ENCODE data around the gene EPHB6. TPM values are rescaled to one million over a fixed set of nuclear protein-coding genes. Genes with fewer than 3 reads are reported as not detected.

The EPHB6 gene
- total RNA-seq, 1 experiment from 2014 or later, result 45.9 TPM

GRCh38 chr7:142894985-142895593 lies 40.2 kb downstream of the EPHB6 start:
- DNase-seq (ENCODE audit: low spot score), result peak; percentile 55

GRCh38 chr7:142896151-142896550 lies 41.3 kb downstream of the EPHB6 start:
- no peak for DNase-seq (ENCODE audit: low spot score)

DNA sequence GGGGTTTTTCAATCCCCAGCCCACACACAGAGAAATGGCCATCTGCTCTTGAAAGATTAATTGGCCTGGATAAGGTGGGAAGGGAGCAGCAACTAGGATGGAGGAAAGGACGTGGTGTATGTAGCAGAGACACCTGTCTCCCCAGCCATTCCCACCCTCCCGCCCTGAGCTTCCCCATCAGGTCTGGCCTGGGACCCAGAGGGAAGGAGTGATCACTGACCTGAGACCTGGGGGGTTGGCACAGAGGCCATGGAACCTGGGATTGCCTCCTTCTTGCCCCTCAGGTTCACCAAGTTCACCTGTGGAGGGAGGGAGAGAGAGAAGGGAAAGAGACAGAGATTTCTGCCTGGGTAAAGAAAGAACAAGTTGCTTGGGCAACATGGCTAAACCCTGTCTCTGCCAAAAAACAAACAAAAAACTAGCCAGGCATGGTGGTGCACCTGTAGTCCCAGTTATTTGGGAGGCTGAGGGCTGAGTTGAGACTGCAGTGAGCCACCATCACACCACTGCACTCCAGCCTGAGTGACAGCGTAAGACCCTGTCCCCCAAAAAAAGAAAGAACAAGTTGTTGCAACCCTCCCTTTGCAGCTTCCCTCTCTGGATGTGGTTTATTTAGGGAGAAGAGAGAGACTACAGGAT lies 42.0 kb downstream of the EPHB6 start:
- no peak for DNase-seq (ENCODE audit: low spot score)

DNA sequence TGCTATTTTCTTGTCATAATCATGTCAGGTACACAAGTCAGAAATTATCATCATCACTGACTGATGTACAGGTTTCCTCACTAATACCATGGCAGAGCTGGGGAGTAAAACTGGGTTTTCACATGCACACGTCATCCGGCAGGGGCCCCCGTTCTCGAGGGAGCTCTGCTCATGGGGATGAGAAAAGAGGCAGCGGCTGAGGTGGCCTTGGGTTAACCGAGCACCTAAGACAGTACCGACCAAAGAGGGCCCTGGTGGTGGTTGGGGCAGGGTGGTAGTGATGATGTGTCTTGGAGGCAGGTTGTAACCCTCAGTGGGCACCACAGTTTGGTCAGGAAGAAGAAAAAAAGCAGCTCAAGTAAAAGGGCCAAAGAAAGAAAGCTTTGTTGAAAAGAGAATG lies 42.8 kb downstream of the EPHB6 start:
- DNase-seq (ENCODE audit: low spot score), result no peak

DNA sequence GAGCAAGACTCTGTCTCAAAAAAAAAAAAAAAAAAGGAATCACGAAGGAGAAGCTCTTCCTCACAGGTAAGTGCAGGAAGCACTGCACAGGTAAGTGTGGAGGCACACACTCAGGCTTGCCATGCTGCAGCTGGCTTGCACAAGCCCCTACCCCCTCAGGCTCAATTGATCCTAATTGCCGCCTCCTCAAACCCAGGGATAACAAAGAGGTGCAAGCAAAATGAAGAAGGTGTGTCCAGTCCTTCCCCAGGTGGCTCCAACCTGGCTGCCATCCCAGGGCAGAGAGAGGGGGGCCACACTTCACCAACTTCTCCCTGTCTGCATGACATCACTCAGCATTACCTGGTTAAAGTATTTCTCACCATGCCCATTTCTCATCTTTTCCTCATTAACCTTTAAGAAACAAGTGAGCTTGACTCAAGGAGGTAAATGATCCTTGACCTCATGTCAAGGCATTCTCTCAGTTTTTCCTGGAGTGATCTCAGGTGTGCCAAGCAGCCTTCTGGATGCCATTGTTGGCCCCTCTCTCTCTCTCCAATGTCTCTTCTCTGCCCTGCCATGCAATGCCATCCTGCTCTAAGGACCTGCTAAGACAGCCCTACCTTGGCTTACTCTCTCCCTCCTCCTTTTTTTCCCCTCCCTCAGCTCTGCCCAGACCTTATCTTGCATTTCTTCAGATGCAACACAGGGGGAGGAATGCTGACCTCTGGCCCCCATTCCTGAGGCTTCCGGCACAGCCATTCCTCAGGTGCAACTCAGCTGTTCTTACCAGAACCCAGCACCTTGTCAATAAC lies 43.7 kb downstream of the EPHB6 start:
- peak; percentile 74 for DNase-seq (ENCODE audit: low spot score)

GRCh38 chr7:142899661-142900060 lies 44.8 kb downstream of the EPHB6 start:
- no peak for DNase-seq (ENCODE audit: low spot score)

- DNase-seq (ENCODE audit: low spot score), result no peak
Observed at GRCh38 chr7:142901426-142902259, 46.8 kb downstream of the EPHB6 start.

GRCh38 chr7:142904128-142904527 lies 49.3 kb downstream of the EPHB6 start:
- no peak for DNase-seq (ENCODE audit: low spot score)

- DNase-seq (ENCODE audit: low spot score), result no peak
Observed at GRCh38 chr7:142905759-142906158, 50.9 kb downstream of the EPHB6 start.

- DNase-seq (ENCODE audit: low spot score), result no peak
Observed at GRCh38 chr7:142906643-142907042, 51.8 kb downstream of the EPHB6 start.

- DNase-seq (ENCODE audit: low spot score), result no peak
Observed at GRCh38 chr7:142908290-142908689, 53.4 kb downstream of the EPHB6 start.

DNA sequence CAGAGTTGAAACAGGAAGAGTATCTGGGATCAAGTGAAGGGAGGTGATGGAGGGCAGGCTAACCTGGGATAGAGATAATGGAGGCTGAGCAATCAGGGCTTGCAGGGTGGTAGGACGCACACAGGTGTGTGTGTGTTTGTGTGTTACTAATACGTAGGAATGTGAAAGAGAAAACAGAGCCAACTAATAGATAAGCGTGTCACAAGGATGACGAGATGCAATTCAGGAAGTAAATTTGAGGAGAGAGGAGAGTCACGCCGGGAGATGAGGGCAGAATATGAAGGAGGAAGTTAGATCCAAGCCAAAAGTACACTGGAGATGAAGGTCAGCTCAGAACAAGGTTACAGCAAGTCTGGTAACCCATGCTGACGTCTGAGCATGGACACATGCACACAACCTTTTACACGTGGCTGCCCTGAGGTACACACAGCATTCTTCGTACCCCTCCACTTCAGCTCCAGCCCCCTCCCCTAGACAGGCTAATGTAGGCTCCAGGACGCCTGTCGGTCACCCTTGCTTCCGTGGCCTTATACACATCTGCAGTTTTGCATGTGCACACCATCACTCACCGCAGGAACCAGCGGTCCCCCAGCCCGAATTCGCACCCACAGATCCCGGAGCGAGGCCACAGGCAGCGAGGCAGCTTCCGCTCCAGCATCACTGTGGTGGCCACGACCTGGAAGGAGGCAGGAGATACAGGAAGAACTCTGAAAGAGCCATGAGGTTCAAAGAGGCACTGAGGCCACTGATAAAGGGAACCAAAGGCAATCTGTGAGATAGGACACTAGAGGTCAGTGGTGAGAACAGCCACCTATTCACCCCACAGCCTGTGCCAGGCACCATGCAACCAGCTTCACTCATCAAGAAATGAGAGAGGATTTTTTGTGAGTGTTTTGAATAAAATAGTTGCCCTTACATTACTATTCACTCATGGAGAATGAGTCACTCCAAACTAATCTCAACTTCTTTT lies 54.3 kb downstream of the EPHB6 start:
- peak; percentile 79 for DNase-seq (ENCODE audit: low spot score)

GRCh38 chr7:142910031-142910433 lies 55.2 kb downstream of the EPHB6 start:
- DNase-seq (ENCODE audit: low spot score), result peak; percentile 86

GRCh38 chr7:142910481-142910880 lies 55.6 kb downstream of the EPHB6 start:
- DNase-seq (ENCODE audit: low spot score), result no peak

- peak; percentile 84 for DNase-seq (ENCODE audit: low spot score)
Observed at GRCh38 chr7:142913051-142913450, 58.2 kb downstream of the EPHB6 start.

GRCh38 chr7:142913566-142913965 lies 58.7 kb downstream of the EPHB6 start:
- no peak for DNase-seq (ENCODE audit: low spot score)

DNA sequence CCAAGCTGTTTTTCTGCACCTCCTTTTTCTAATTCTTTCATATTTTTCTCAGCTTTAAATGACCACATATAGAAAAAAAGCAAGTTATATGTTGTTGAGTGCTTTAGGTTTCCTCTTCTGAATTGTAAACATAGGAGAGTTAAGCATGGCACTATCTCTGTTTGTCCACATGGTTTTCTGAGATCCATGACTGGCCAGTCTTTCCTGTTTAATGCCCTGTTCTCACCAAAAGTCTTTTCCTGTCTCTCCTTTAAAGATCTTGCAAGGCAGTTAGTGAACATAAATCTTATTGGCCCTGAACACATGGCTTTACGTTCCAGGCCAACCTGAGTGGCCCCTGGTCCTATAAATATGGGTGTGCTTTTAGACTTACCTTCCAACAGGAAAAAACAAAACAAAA lies 59.2 kb downstream of the EPHB6 start:
- peak; percentile 53 for DNase-seq (ENCODE audit: low spot score)

DNA sequence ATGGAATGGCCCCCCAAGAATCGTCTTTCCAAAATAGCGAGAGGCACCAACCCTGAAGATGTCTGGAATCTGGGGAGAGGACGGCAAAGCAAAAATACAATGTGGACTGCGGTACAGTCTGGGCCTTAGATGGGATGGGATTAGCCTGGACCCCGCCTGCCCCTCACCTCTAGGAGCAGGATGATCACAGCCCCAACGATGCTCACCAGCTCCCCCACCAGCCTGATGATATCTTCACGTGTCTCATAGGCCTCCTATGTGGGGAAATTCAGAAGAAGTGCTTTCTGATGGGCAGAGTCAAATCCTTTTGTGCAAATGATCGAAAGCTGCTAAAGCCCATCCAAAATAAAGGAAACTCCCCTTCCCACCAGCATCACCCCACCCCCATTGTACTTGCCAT lies 60.4 kb downstream of the EPHB6 start:
- no peak for DNase-seq (ENCODE audit: low spot score)

- DNase-seq (ENCODE audit: low spot score), result no peak
Observed at GRCh38 chr7:142916508-142916907, 61.6 kb downstream of the EPHB6 start.

- DNase-seq (ENCODE audit: low spot score), result no peak
Observed at GRCh38 chr7:142917447-142917846, 62.6 kb downstream of the EPHB6 start.

DNA sequence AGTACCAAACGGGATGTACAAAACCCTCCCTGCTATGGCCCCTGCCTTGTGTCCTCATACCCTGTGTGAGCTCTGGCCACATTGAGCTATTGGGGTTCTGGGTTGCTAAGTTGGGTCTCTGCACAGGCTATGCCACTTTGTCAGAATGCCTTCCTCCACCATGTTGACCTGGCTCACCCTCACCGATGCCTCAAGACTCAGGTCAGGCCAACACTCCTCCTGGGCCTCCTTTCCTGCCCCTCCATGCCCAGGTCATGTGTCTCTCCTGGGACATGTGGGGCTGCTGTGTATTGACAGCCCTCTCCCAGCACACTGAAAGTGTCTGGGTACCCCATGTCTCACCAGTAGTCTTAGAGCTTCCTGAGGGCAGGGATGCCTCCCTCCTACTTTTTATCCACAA lies 64.0 kb downstream of the EPHB6 start:
- DNase-seq (ENCODE audit: low spot score), result no peak
